ENCODE results near the gene TRNAU1AP.

The TRNAU1AP gene

GRCh38 chr1:28577052-28577678, 24.3 kb downstream of the TRNAU1AP start:
- Histone ChIP-seq H4K8ac (ENCODE audit: low read depth, low read length) (no peak overlapping the region), H3K27me3 (ENCODE audit: insufficient read depth, low read length) (no peaks in the 10 kb centered on the region), H2BK12ac (ENCODE audit: low read length) (no peak overlapping the region), H4K91ac (ENCODE audit: low read depth, low read length) (no peak overlapping the region), H2BK120ac (ENCODE audit: insufficient read depth, low read length, poor library complexity) (no peak overlapping the region), H3K18ac (ENCODE audit: low read length) (no peak overlapping the region), H3K4me1 (ENCODE audit: control insufficient read depth in 1 of 2, insufficient read depth in 2 of 2, low read length in 2 of 2) (peaks cover 6 to 7% of the 10 kb centered on the region in 2 experiments), H2AFZ (ENCODE audit: insufficient read depth, low read length, poor library complexity) (no peak overlapping the region), H3K36me3 (ENCODE audit: control insufficient read depth in 1 of 2, insufficient read depth in 2 of 2, low read length in 2 of 2) (peaks cover 37 to 58% of the 10 kb centered on the region in 2 experiments), H3K27ac (ENCODE audit: low read depth, low read length) (no peak overlapping the region), H2AK5ac (ENCODE audit: low read length) (no peak overlapping the region), H3K9me3 (ENCODE audit: insufficient read depth, low read depth, low read length) (no peaks in the 10 kb centered on the region), H3K4me2 (ENCODE audit: low read length) (no peak overlapping the region), H3K14ac (ENCODE audit: low read length) (no peak overlapping the region), H4K12ac (ENCODE audit: low read depth, low read length) (no peak overlapping the region), H3K79me1 (ENCODE audit: low read length) (peaks cover 6% of the 10 kb centered on the region), H3K4me3 (ENCODE audit: low read depth, low read length) (no peak overlapping the region), H2BK5ac (ENCODE audit: low read depth, low read length, poor library complexity) (no peak overlapping the region), H3K23ac (ENCODE audit: low read length) (no peak overlapping the region), H3K4ac (ENCODE audit: low read depth, low read length) (no peak overlapping the region), H3K9ac (ENCODE audit: low read length) (no peak overlapping the region), H3K79me2 (ENCODE audit: control insufficient read depth, insufficient read depth, low read length, poor library complexity) (peaks cover 15% of the 10 kb centered on the region)
- DNase-seq = peak in 1 of 2 donors; percentile 28
- no CpG with 5 or more reads among the region's 1 CpG for WGBS (ENCODE audit: extremely low coverage, insufficient coverage, insufficient read length)

DNA sequence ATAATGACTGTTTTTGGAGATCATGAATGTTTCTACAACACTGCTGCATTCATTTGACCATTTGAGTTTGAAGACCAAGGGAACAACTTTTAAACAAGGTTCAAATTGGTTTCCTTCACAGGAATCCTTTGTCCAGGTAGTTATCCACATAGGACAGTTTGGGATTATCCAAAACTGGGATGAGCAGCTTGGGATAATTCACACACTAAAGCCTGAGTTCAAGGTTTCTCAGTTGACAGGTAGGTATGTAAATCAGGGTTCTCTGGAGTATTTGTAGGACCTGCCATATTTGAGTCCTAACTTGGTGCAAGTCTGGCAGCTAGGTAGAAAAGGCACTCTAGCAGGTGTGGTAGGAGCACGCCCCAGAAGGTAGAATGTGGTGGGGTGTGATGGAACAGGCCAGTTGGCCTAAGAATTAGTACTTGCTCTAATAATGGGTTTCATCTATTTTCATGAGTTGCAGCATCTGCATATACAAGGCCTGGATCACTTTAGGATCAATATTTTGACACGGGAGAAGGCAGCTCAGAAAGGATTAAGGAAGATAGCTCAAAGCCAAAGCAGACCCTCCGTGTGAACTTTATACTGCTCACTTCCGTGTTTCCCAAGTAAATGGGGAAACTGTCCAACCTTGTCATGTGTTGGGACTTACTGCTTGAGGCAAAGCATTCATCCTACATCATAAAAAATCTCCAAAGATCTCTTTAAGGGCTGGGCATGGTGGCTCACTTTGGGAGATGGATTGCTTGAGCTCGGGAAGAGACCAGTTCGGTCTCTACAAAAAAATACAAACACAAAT, 25.1 kb downstream of the TRNAU1AP start:
- H2AFZ ChIP-seq (ENCODE audit: insufficient read depth, low read length, poor library complexity) = no peak overlapping the region
- H3K4ac ChIP-seq (ENCODE audit: low read depth, low read length) = no peak overlapping the region
- no peak overlapping the region for H4K91ac ChIP-seq (ENCODE audit: low read depth, low read length)
- peaks cover 15% of the 10 kb centered on the region for H3K79me2 ChIP-seq (ENCODE audit: control insufficient read depth, insufficient read depth, low read length, poor library complexity)
- H3K9ac ChIP-seq (ENCODE audit: low read length) = no peak overlapping the region
- no peak overlapping the region for H3K14ac ChIP-seq (ENCODE audit: low read length)
- H2BK5ac ChIP-seq (ENCODE audit: low read depth, low read length, poor library complexity) = no peak overlapping the region
- no peak overlapping the region for H2BK120ac ChIP-seq (ENCODE audit: insufficient read depth, low read length, poor library complexity)
- H2AK5ac ChIP-seq (ENCODE audit: low read length) = no peak overlapping the region
- H2BK12ac ChIP-seq (ENCODE audit: low read length) = no peak overlapping the region
- no CpG with 5 or more reads among the region's 6 CpGs for WGBS (ENCODE audit: extremely low coverage, insufficient coverage, insufficient read length)
- no peak overlapping the region for H3K4me2 ChIP-seq (ENCODE audit: low read length)
- H3K23ac ChIP-seq (ENCODE audit: low read length) = no peak overlapping the region
- no peak overlapping the region for H3K18ac ChIP-seq (ENCODE audit: low read length)
- H3K9me3 ChIP-seq (ENCODE audit: insufficient read depth, low read depth, low read length) = no peaks in the 10 kb centered on the region
- H4K8ac ChIP-seq (ENCODE audit: low read depth, low read length) = no peak overlapping the region
- peaks cover 9% of the 10 kb centered on the region for H3K79me1 ChIP-seq (ENCODE audit: low read length)
- no peak overlapping the region for H4K12ac ChIP-seq (ENCODE audit: low read depth, low read length)
- peaks cover 6 to 7% of the 10 kb centered on the region in 2 experiments for H3K4me1 ChIP-seq (ENCODE audit: control insufficient read depth in 1 of 2, insufficient read depth in 2 of 2, low read length in 2 of 2)
- no peak overlapping the region for H3K27ac ChIP-seq (ENCODE audit: low read depth, low read length)
- no peaks in the 10 kb centered on the region for H3K27me3 ChIP-seq (ENCODE audit: insufficient read depth, low read length)
- peaks cover 34 to 55% of the 10 kb centered on the region in 2 experiments for H3K36me3 ChIP-seq (ENCODE audit: control insufficient read depth in 1 of 2, insufficient read depth in 2 of 2, low read length in 2 of 2)
- H3K4me3 ChIP-seq (ENCODE audit: low read depth, low read length) = no peak overlapping the region
- DNase-seq = peak in 1 of 2 donors; percentile 27

DNA sequence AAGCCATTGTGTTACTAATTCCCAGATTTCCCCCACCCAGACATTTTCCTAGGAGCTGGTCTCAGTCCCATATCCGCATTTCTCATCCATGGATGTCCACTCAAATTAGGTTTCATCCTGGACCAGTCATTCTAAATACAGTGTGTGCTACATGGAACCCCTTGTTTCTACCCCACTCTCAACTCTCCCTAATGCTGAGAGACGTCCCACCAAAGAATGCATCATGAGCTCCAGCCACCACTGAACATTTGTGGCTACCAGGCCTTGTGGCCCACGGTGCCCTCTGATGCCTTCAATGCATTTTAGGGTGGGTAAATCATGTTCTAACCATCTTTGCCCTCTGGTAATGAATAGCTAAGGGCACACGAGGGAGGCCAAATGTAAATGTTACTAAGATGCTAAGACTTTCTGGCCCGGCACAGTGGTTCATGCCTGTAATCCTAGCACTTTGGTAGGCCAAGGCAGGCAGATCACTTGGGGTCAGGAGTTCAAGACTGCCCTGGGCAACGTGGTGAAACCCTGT, 25.9 kb downstream of the TRNAU1AP start:
- Histone ChIP-seq H4K12ac (ENCODE audit: low read depth, low read length) (no peak overlapping the region), H3K4me3 (ENCODE audit: low read depth, low read length) (no peak overlapping the region), H3K4ac (ENCODE audit: low read depth, low read length) (no peak overlapping the region), H3K27ac (ENCODE audit: low read depth, low read length) (no peak overlapping the region), H3K79me1 (ENCODE audit: low read length) (peaks cover 9% of the 10 kb centered on the region), H2AK5ac (ENCODE audit: low read length) (no peak overlapping the region), H3K23ac (ENCODE audit: low read length) (no peak overlapping the region), H2BK5ac (ENCODE audit: low read depth, low read length, poor library complexity) (no peak overlapping the region), H3K36me3 (ENCODE audit: control insufficient read depth in 1 of 2, insufficient read depth in 2 of 2, low read length in 2 of 2) (peaks cover 28 to 50% of the 10 kb centered on the region in 2 experiments), H3K27me3 (ENCODE audit: insufficient read depth, low read length) (no peaks in the 10 kb centered on the region), H4K8ac (ENCODE audit: low read depth, low read length) (no peak overlapping the region), H3K9ac (ENCODE audit: low read length) (no peak overlapping the region), H3K18ac (ENCODE audit: low read length) (no peak overlapping the region), H3K4me2 (ENCODE audit: low read length) (no peak overlapping the region), H3K14ac (ENCODE audit: low read length) (no peak overlapping the region), H2BK120ac (ENCODE audit: insufficient read depth, low read length, poor library complexity) (no peak overlapping the region), H2BK12ac (ENCODE audit: low read length) (no peak overlapping the region), H3K79me2 (ENCODE audit: control insufficient read depth, insufficient read depth, low read length, poor library complexity) (peaks cover 15% of the 10 kb centered on the region), H2AFZ (ENCODE audit: insufficient read depth, low read length, poor library complexity) (no peak overlapping the region), H3K4me1 (ENCODE audit: control insufficient read depth in 1 of 2, insufficient read depth in 2 of 2, low read length in 2 of 2) (peaks cover 6 to 9% of the 10 kb centered on the region in 2 experiments), H4K91ac (ENCODE audit: low read depth, low read length) (no peak overlapping the region), H3K9me3 (ENCODE audit: insufficient read depth, low read depth, low read length) (no peaks in the 10 kb centered on the region)
- no peak for DNase-seq
- WGBS (ENCODE audit: extremely low coverage, insufficient coverage, insufficient read length) = no CpG with 5 or more reads among the region's 6 CpGs

DNA sequence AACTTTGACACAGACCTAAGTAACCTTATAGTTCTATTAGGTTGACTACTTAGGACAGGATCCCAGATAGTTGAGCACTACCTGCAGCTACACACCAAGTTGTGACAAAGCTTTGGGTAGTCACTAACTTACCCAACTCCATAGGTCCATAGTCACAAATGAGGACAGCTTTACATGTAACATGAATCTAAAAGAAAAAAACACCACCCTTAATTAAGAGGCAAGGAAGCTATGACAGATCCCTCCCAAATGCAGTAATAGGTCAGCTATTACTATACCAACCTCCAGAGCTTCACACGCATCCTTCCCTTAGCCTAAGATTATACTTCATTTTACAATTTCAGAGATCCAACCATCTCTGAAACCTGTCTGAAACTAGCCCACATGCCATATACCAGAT, 26.5 kb downstream of the TRNAU1AP start:
- Histone ChIP-seq H2BK12ac (ENCODE audit: low read length) (no peak overlapping the region), H3K14ac (ENCODE audit: low read length) (no peak overlapping the region), H3K36me3 (ENCODE audit: control insufficient read depth in 1 of 2, insufficient read depth in 2 of 2, low read length in 2 of 2) (peaks cover 21 to 45% of the 10 kb centered on the region in 2 experiments), H3K4me2 (ENCODE audit: low read length) (peak overlapping the region; percentile 76), H4K8ac (ENCODE audit: low read depth, low read length) (no peak overlapping the region), H4K91ac (ENCODE audit: low read depth, low read length) (no peak overlapping the region), H3K4me3 (ENCODE audit: low read depth, low read length) (no peak overlapping the region), H3K27ac (ENCODE audit: low read depth, low read length) (peak overlapping the region; percentile 7), H3K27me3 (ENCODE audit: insufficient read depth, low read length) (no peaks in the 10 kb centered on the region), H3K4me1 (ENCODE audit: control insufficient read depth in 1 of 2, insufficient read depth in 2 of 2, low read length in 2 of 2) (peaks cover 6 to 9% of the 10 kb centered on the region in 2 experiments), H2AK5ac (ENCODE audit: low read length) (no peak overlapping the region), H3K9me3 (ENCODE audit: insufficient read depth, low read depth, low read length) (no peaks in the 10 kb centered on the region), H2AFZ (ENCODE audit: insufficient read depth, low read length, poor library complexity) (no peak overlapping the region), H4K12ac (ENCODE audit: low read depth, low read length) (no peak overlapping the region), H2BK5ac (ENCODE audit: low read depth, low read length, poor library complexity) (no peak overlapping the region), H3K23ac (ENCODE audit: low read length) (no peak overlapping the region), H3K4ac (ENCODE audit: low read depth, low read length) (peak overlapping the region; percentile 60), H3K9ac (ENCODE audit: low read length) (peak overlapping the region; percentile 19), H3K79me1 (ENCODE audit: low read length) (peaks cover 9% of the 10 kb centered on the region), H3K79me2 (ENCODE audit: control insufficient read depth, insufficient read depth, low read length, poor library complexity) (peaks cover 15% of the 10 kb centered on the region), H2BK120ac (ENCODE audit: insufficient read depth, low read length, poor library complexity) (no peak overlapping the region), H3K18ac (ENCODE audit: low read length) (no peak overlapping the region)
- DNase-seq = no peak
- WGBS (ENCODE audit: extremely low coverage, insufficient coverage, insufficient read length) = no CpG with 5 or more reads among the region's 1 CpG

Data from trophoblast cell (in vitro differentiated cells and primary cell).